HEK293T (cell line): ENCODE measurements around the gene RBM20.

Experiments used
- CTCF ChIA-PET: fragments of 350-600 bp; formaldehyde crosslinking; extraction: SDS; loops from one replicate; lab custom pipeline; 2021; ENCODE audit warnings: antibody characterized with exemption, inconsistent platforms; lab: Yijun Ruan, JAX
- POLR2A ChIA-PET: fragments of 350-600 bp; formaldehyde crosslinking; extraction: SDS; loops from one replicate; lab custom pipeline; 2020; ENCODE audit warnings: antibody characterized with exemption, inconsistent platforms; lab: Yijun Ruan, JAX
- DNase-seq: peaks from one replicate; pipeline ENCODE4 v3.0.0; 2012; ENCODE audit warnings: mixed read lengths; ENCODE audit errors: extremely low spot score
- ARNT ChIP-seq: fragments of 450-650 bp; IDR thresholded peaks from 2 replicates; pipeline ENCODE4 v1.6.1; 2017; ENCODE audit warnings: mild to moderate bottlenecking
- BHLHE40 ChIP-seq: fragments of 450-650 bp; IDR thresholded peaks from 2 replicates; pipeline ENCODE4 v1.6.1; 2016; ENCODE audit warnings: mild to moderate bottlenecking, moderate library complexity, borderline replicate concordance
- CTBP1 ChIP-seq: fragments of 450-650 bp; IDR thresholded peaks from 2 replicates; pipeline ENCODE4 v1.6.1; 2016; ENCODE audit warnings: borderline replicate concordance
- ELF4 ChIP-seq: fragments of 450-650 bp; IDR thresholded peaks from 2 replicates; pipeline ENCODE4 v1.6.1; 2017; ENCODE audit warnings: antibody characterized with exemption
- FOXA1 ChIP-seq: fragments of 450-650 bp; IDR thresholded peaks from 2 replicates; pipeline ENCODE4 v1.6.1; 2016; ENCODE audit warnings: mild to moderate bottlenecking
- FOXK2 ChIP-seq: fragments of 450-650 bp; IDR thresholded peaks from 2 replicates; pipeline ENCODE4 v1.6.1; 2016; ENCODE audit warnings: mild to moderate bottlenecking
- FOXM1 ChIP-seq: fragments of 450-650 bp; IDR thresholded peaks from 2 replicates; pipeline ENCODE4 v1.6.1; 2017; ENCODE audit warnings: mild to moderate bottlenecking, borderline replicate concordance
- HDGF ChIP-seq: fragments of 450-650 bp; IDR thresholded peaks from 2 replicates; pipeline ENCODE4 v1.6.1; 2017; ENCODE audit warnings: antibody characterized with exemption, borderline replicate concordance
- L3MBTL2 ChIP-seq: fragments of 450-650 bp; conservative IDR thresholded peaks from 2 replicates; pipeline ENCODE4 v1.6.1; 2016; ENCODE audit warnings: mild to moderate bottlenecking
- LEF1 ChIP-seq: fragments of 450-650 bp; IDR thresholded peaks from 2 replicates; pipeline ENCODE4 v1.6.1; 2017; ENCODE audit warnings: mild to moderate bottlenecking, borderline replicate concordance
- NFRKB ChIP-seq: fragments of 450-650 bp; IDR thresholded peaks from 2 replicates; pipeline ENCODE4 v1.6.1; 2016; ENCODE audit warnings: mild to moderate bottlenecking, moderate library complexity
- SP1 ChIP-seq: fragments of 450-650 bp; IDR thresholded peaks from 2 replicates; pipeline ENCODE4 v1.6.1; 2017
- SUZ12 ChIP-seq: fragments of 450-650 bp; IDR thresholded peaks from 2 replicates; pipeline ENCODE4 v1.6.1; 2016; ENCODE audit warnings: mild to moderate bottlenecking
- TARDBP ChIP-seq: fragments of 450-650 bp; IDR thresholded peaks from 2 replicates; pipeline ENCODE4 v1.6.1; 2016
- ZNF384 ChIP-seq: fragments of 450-650 bp; IDR thresholded peaks from 2 replicates; pipeline ENCODE4 v1.6.1; 2016
- TF ChIP-seq, protein P1 (sequence below): fragments of 450-650 bp; IDR thresholded peaks from 2 replicates; pipeline ENCODE4 v1.6.1; 2016

RBM20 gene

DNA sequence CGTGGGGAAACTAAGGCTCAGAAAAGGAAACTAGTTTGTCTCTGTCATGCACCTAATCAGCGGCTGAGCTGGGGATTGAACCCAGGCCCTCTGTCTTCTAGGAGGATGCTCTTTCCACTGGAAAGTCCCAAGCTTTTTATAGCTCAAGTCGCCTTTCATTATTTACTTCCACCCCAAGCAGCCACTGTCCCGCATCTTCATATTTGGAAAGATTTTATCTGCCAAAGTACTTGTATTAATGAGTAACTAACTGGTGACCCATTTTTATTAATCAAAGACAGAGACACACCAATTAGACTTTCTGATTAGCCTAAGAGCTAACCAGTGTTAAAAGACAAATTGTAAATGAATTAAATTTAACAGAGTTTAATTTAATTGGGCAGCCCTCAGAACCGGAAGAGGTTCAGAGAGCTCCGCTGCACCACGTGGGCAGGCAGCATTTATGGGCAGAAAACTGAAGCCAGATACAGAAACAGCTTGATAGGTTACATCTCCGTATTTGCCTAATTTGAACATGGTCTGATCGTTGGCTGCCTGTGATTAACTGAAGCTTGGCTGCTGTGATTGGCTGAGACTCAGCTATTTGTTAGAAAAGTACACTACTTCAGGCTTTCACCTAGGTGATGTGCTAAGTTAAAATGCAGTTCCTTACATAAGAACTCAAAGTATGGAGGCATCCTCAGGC is 149.1 kb downstream of the RBM20 start:
- ChIA-PET POLR2A (interaction anchor here (1.5 kb wide), 1 partner anchor 47 kb away, joined by 3 read pairs; no protein-coding TSS in a partner anchor), CTCF (interaction anchor here (0.8 to 1.2 kb wide), 2 partner anchors 9 to 123 kb away, joined by 3 to 8 read pairs; no protein-coding TSS in a partner anchor)
- no peak for TF ChIP-seq SP1
- no peak for TF ChIP-seq HDGF
- no peak for TF ChIP-seq TARDBP
- TF ChIP-seq FOXM1: no peak
- TF ChIP-seq NFRKB: no peak
- no peak for TF ChIP-seq LEF1
- TF ChIP-seq L3MBTL2: no peak
- no peak for TF ChIP-seq FOXA1
- no peak for DNase-seq

DNA sequence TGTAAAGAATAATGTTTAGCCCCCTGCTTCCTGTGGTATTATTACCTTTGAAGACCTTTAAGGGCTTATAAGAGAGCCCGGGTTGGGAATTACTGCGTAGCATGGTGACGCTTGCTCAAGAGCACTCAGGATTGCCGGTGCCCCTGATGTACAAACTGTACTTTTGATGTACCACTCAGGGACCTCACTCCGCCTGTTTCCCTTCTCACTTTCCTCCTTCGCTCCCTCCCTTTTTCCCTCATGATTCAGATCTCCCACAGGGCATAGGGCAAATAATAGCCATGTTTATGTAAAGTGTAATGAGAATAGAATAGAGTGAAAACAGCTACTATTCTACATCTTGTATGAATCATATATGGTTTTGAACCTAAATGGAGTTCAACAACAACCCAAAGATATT is 149.8 kb downstream of the RBM20 start:
- no peak for DNase-seq
- CTCF ChIA-PET: interaction anchor here (1.0 to 1.2 kb wide), 2 partner anchors 9 kb away, joined by 3 read pairs; no protein-coding TSS in a partner anchor
- POLR2A ChIA-PET: interaction anchor here (1.5 kb wide), 1 partner anchor 48 kb away, joined by 3 read pairs; no protein-coding TSS in a partner anchor
- no peak for TF ChIP-seq CTBP1
- no peak for TF ChIP-seq NFRKB
- TF ChIP-seq ARNT: no peak
- no peak for TF ChIP-seq HDGF
- no peak for TF ChIP-seq FOXA1
- TF ChIP-seq ZNF384: no peak
- TF ChIP-seq FOXM1: no peak

DNA sequence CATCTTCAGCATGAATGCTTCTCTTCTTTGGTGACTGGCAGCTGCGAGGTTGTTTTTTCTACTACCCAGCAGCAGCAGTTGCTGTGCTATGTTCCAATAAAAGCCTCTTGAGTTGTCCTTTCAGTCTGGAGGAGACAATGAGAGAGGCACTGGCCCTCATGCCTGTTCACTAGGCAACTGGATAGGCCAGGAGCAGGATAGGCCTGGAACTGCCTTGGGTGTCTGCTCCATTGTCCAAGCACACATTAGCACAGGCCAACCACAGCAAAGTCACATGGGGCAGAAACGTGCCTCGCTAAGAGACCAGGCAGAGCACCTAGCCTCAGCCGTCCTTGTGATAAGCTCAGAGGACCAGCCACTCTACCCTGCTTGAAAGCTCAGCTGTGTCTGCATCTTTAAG is 150.7 kb downstream of the RBM20 start:
- ChIA-PET POLR2A (no interaction called here), CTCF (interaction anchor here (1.0 kb wide), 1 partner anchor 8 kb away, joined by 3 read pairs; no protein-coding TSS in a partner anchor)
- DNase-seq: no peak
- TF ChIP-seq BHLHE40 (no peak), HDGF (no peak), ELF4 (no peak), LEF1 (no peak), TARDBP (no peak), FOXA1 (no peak), CTBP1 (no peak), SUZ12 (no peak), ZNF384 (no peak), L3MBTL2 (no peak), SP1 (no peak), NFRKB (no peak), FOXM1 (no peak), FOXK2 (no peak), ARNT (no peak)
- TF ChIP-seq, protein P1, sequence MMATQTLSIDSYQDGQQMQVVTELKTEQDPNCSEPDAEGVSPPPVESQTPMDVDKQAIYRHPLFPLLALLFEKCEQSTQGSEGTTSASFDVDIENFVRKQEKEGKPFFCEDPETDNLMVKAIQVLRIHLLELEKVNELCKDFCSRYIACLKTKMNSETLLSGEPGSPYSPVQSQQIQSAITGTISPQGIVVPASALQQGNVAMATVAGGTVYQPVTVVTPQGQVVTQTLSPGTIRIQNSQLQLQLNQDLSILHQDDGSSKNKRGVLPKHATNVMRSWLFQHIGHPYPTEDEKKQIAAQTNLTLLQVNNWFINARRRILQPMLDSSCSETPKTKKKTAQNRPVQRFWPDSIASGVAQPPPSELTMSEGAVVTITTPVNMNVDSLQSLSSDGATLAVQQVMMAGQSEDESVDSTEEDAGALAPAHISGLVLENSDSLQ: no peak

DNA sequence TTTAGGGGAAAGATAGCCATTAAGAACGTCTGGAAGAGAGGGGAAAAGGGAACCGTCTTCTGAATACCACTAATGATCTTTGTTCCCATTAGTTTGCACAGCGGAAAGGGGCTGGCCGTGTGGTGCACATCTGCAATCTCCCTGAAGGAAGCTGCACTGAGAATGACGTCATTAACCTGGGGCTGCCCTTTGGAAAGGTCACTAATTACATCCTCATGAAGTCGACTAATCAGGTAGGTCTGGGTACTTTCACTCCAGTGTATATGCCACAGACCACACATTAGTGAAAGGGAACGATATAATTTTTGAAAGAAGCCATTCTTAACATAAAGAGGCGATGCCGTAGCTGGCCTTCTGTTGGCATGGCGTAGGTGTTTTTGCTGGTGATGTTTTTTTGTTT is 153.3 kb downstream of the RBM20 start:
- TF ChIP-seq SP1 (no peak), FOXM1 (no peak), ELF4 (no peak), NFRKB (no peak), BHLHE40 (no peak), FOXA1 (no peak), L3MBTL2 (no peak), TARDBP (no peak), ZNF384 (no peak), HDGF (no peak), LEF1 (no peak), ARNT (no peak), FOXK2 (no peak), CTBP1 (no peak), SUZ12 (no peak)
- TF ChIP-seq, protein P1: no peak
- DNase-seq: no peak
- ChIA-PET CTCF (no interaction called here), POLR2A (no interaction called here)

DNA sequence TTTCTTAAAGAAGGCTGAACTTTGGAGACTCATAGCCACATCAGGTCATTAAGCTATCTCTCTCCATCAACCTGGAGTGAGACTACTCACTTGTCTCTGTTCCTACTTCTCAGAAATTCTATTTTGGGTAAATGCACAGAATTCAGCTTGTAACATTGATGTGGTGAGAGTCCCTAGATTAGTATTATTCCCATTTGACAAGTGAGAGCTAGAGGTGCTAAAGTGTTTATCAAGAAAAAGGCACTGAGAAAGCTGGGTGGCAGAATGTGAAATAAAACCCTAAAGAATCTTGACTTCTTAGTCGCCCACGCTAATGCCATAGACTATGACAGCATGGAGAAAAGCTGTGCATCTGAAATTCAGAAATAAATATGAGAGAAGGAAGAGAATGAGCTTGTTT is 154.2 kb downstream of the RBM20 start:
- ChIA-PET CTCF (no interaction called here), POLR2A (interaction anchor here (0.7 kb wide), 1 partner anchor 153 kb away, joined by 3 read pairs; no protein-coding TSS in a partner anchor)
- DNase-seq: no peak
- no peak for TF ChIP-seq SP1
- TF ChIP-seq LEF1: no peak
- TF ChIP-seq FOXM1: no peak
- no peak for TF ChIP-seq TARDBP
- TF ChIP-seq CTBP1: no peak
- no peak for TF ChIP-seq L3MBTL2
- no peak for TF ChIP-seq ARNT
- TF ChIP-seq ZNF384: no peak
- no peak for TF ChIP-seq ELF4
- no peak for TF ChIP-seq HDGF
- no peak for TF ChIP-seq FOXK2
- no peak for TF ChIP-seq SUZ12
- no peak for TF ChIP-seq FOXA1
- TF ChIP-seq, protein P1: no peak
- no peak for TF ChIP-seq NFRKB
- no peak for TF ChIP-seq BHLHE40
